Nephron (organoid): ENCODE data around the gene GRB7.

Experiments
- H3K27ac Mint-ChIP-seq, 3 experiments: 2 replicates each; pipeline ENCODE4 v1.8.0; 2020; ENCODE audit warnings: mixed read lengths in 3 of 3, mild to moderate bottlenecking in 2 of 3, moderate library complexity in 1 of 3
- H3K27me3 Mint-ChIP-seq: 2 replicates; pipeline ENCODE4 v1.8.0; 2021; ENCODE audit warnings: low read depth, mild to moderate bottlenecking, moderate library complexity, mixed read lengths
- H3K36me3 Mint-ChIP-seq: 2 replicates; pipeline ENCODE4 v1.8.0; 2020; ENCODE audit warnings: low read depth, mixed read lengths
- H3K4me1 Mint-ChIP-seq: 2 replicates; pipeline ENCODE4 v1.8.0; 2020; ENCODE audit warnings: mixed read lengths
- H3K4me3 Mint-ChIP-seq, 3 experiments: 2 replicates each; pipeline ENCODE4 v1.8.0; 2020; ENCODE audit warnings: mild to moderate bottlenecking in 3 of 3, mixed read lengths in 3 of 3, moderate library complexity in 2 of 3
- H3K9me3 Mint-ChIP-seq: 2 replicates; pipeline ENCODE4 v1.8.0; 2020; ENCODE audit warnings: mixed read lengths
- TF ChIP-seq, protein P1 (sequence below), 3 experiments: fragments of 200-600 bp; sonication (generic); IDR thresholded peaks; one replicate each; pipeline ENCODE4 v1.5.0; 2021; ENCODE audit warnings: antibody characterized with exemption in 3 of 3; ENCODE audit not compliant: unreplicated experiment in 3 of 3

Gene GRB7

DNA sequence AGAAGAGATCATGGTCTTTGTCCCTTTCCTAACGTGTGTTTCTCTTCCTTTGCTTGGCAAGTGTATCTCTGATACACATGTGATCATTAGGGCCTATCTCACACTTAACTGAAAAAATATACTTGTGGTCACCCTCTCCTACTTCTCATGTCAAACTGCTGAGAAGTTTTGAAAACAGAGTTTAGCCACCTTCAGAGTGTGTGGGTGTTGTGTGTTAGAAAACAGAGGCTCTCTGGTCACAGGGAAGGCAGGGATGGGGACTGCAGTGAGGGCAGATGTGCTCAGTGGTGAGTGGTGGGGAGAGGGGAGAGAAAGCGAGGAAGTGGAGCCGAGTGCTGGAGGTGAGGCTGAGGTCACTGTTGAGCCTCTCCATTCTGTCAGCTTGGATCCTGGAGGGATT, 29.4 kb downstream of the GRB7 start:
- no peaks in the 10 kb centered on the region for H3K36me3 Mint-ChIP-seq
- TF ChIP-seq, protein P1, sequence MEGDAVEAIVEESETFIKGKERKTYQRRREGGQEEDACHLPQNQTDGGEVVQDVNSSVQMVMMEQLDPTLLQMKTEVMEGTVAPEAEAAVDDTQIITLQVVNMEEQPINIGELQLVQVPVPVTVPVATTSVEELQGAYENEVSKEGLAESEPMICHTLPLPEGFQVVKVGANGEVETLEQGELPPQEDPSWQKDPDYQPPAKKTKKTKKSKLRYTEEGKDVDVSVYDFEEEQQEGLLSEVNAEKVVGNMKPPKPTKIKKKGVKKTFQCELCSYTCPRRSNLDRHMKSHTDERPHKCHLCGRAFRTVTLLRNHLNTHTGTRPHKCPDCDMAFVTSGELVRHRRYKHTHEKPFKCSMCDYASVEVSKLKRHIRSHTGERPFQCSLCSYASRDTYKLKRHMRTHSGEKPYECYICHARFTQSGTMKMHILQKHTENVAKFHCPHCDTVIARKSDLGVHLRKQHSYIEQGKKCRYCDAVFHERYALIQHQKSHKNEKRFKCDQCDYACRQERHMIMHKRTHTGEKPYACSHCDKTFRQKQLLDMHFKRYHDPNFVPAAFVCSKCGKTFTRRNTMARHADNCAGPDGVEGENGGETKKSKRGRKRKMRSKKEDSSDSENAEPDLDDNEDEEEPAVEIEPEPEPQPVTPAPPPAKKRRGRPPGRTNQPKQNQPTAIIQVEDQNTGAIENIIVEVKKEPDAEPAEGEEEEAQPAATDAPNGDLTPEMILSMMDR (IDR thresholded peaks at IDR 0.05; ENCODE audit: unreplicated experiment in 3 of 3) = no peak
- H3K27me3 Mint-ChIP-seq = peaks cover 11% of the 10 kb centered on the region
- peaks cover 9% of the 10 kb centered on the region for H3K4me1 Mint-ChIP-seq
- H3K4me3 Mint-ChIP-seq = no peak overlapping the region
- no peaks in the 10 kb centered on the region for H3K9me3 Mint-ChIP-seq
- no peak overlapping the region for H3K27ac Mint-ChIP-seq

DNA sequence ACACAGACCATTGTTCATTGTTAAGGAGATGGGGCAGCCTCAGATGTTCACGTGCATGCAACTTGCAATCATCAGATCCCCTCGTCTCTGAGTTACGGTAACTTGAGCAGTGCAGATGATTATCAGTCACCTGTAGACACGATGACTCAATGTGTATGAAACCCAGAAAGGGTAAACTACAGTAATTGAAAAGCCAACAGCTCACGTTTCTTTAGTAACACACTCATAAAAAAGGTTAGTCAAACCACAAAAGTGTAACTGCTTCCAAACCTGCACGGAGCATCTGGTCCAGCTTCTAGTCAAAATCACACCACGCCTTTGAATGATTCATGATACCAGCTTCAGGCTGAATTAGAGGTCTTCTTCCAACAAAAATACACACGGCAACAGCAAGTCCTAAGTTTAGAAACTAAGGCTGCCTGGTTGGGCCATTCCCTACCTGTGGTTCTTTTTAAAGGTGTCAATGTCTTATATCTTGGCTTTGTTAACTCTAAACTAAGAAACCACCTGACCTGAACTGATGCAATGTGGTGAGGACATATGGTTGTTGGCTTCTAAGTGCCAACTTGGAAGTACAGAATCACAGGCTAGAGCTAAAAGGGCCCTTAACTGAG, 32.3 kb downstream of the GRB7 start:
- Mint-ChIP-seq H3K36me3 (no peaks in the 10 kb centered on the region), H3K9me3 (no peaks in the 10 kb centered on the region), H3K27me3 (peaks cover 16% of the 10 kb centered on the region), H3K4me3 (no peak overlapping the region), H3K27ac (no peak overlapping the region), H3K4me1 (peaks cover 4% of the 10 kb centered on the region)
- TF ChIP-seq, protein P1 (IDR thresholded peaks at IDR 0.05; ENCODE audit: unreplicated experiment in 3 of 3) = no peak

DNA sequence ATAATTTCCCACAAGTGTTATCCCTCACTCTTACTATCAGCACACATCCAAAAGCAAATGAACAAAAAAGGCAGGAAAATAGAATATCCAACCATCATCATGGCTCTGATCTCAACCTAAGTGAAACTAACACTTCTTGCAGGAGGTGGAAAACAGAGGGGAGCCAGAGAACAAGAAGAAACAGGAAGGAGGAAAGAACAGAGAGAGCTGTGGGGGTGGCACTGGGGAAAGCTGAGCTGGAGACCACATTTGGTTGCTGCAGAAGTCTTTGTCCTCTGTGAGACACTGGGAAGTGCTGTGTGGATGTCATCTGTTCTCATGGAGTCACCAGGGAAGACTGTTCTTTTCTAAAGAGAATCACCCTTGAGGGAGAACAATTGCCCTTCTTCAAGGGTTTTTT, 34.7 kb downstream of the GRB7 start:
- no peaks in the 10 kb centered on the region for H3K36me3 Mint-ChIP-seq
- H3K4me1 Mint-ChIP-seq = peaks cover 4% of the 10 kb centered on the region
- TF ChIP-seq, protein P1 (IDR thresholded peaks at IDR 0.05; ENCODE audit: unreplicated experiment in 3 of 3) = no peak
- no peak overlapping the region for H3K27ac Mint-ChIP-seq
- no peak overlapping the region for H3K4me3 Mint-ChIP-seq
- peaks cover 13% of the 10 kb centered on the region for H3K27me3 Mint-ChIP-seq
- no peaks in the 10 kb centered on the region for H3K9me3 Mint-ChIP-seq

DNA sequence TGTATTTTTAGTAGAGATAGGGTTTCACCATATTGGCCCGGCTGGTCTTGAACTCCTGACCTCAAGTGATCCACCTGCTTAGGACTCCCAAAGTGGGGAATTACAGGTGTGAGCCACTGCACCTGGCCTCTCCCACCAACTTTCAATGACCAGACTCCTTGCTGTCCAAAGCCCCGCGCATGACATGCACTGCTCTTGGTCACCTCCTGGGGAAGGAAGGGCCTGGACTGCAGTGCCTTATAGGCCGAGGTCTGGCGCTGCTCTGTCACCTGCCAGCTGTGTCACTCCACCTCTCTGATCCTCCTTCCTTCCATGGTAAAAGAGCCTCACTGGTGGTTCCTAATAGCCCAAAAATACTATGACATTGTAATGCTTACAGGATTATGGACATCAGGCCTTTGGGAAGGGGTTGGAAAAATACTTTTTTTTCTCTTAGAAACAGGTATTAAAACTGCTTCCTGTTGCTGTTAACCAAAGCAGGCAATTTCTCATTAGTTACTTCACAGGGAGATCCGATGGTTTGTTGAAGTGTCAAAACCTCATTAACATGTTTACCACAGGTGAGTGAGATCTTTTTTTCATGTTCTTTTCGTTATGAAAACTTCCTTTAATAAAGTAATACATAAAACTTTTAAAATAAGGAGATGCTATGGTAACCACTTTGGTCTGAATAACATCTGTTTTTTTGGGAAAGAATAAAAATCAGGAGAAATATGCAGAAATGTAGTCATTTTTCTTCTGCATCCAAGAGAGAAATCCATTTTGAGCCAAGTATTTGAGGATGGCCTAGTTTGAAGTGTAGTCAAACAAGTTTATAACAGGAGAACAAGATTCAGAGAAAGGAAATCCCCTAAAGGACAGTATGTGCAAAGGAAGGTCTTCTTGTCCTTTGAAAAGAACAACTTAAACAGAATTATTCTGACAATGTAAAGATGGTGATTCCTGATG, 35.5 kb downstream of the GRB7 start:
- H3K9me3 Mint-ChIP-seq = no peaks in the 10 kb centered on the region
- H3K4me3 Mint-ChIP-seq = no peak overlapping the region

DNA sequence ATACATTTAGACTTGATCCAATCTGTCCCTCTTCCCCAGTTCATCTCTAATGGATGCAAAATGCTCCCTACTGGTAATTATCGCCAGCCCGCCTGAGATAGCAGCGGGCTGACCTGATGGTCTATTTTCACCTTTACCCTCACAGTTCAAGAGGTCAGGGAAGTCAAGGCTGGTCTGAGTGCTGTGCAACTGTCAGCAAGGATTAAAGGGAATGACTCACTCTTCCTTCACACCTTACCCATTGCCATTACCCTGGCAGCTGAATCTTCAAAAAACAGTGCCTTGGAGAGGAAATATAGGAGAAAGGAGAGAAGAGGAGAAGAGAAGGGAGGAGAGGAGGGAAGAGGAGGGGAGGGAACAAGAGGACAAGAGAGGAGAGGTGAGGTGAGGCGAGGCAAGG, 36.3 kb downstream of the GRB7 start:
- Mint-ChIP-seq H3K4me3 (no peak overlapping the region), H3K4me1 (peaks cover 4% of the 10 kb centered on the region), H3K36me3 (no peaks in the 10 kb centered on the region), H3K27me3 (peaks cover 18% of the 10 kb centered on the region), H3K27ac (no peak overlapping the region), H3K9me3 (no peaks in the 10 kb centered on the region)
- TF ChIP-seq, protein P1 (IDR thresholded peaks at IDR 0.05; ENCODE audit: unreplicated experiment in 3 of 3) = no peak

More for the DNA sequence above, 35.5 kb downstream of the GRB7 start:
- Mint-ChIP-seq H3K4me1 (peaks cover 4% of the 10 kb centered on the region), H3K27ac (no peak overlapping the region), H3K36me3 (no peaks in the 10 kb centered on the region), H3K27me3 (peaks cover 18% of the 10 kb centered on the region)
- TF ChIP-seq, protein P1 (IDR thresholded peaks at IDR 0.05; ENCODE audit: unreplicated experiment in 3 of 3) = no peak
